8988T (cell line): ENCODE data around the gene SRPK2.

Experiments used
- DNase-seq: peaks from one replicate; pipeline ENCODE4 v3.0.0; 2011

The SRPK2 gene

DNA sequence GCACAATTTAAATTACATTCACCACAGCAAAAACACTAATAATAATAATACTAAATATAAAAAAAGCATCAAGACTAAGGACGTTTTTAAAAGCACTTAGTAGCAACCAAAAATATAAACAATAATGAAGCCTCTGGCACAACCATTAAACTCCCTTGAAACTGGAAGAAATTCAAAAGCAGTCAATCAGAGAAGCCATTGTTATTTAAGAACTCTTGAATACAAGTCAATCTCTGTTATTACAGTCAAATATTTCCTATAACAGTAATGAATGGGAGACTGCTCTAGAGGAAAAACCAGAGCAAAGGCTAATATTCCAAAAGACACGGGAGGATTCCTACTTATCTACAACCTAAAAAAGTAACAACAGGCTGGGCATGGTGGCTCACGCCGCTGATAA lies 210.5 kb downstream of the SRPK2 start:
- no peak for DNase-seq

DNA sequence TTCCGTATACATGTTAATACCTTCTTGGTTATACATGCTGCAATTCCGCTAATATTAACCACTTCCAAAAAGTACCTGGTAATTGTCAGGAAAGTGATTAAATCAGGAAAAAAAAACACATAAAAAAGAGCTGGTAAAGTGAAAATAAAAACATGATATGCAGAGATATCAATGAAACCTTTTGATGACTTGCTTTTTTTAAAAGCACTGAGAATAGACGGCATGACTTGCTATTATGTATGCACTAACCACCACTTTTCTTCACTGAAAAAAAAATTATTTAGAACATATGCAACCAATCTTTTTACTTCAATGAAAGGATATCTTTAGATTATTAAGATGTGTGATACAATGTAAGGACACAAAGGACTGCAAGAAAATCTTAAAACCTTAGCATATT lies 211.7 kb downstream of the SRPK2 start:
- DNase-seq, result no peak

DNA sequence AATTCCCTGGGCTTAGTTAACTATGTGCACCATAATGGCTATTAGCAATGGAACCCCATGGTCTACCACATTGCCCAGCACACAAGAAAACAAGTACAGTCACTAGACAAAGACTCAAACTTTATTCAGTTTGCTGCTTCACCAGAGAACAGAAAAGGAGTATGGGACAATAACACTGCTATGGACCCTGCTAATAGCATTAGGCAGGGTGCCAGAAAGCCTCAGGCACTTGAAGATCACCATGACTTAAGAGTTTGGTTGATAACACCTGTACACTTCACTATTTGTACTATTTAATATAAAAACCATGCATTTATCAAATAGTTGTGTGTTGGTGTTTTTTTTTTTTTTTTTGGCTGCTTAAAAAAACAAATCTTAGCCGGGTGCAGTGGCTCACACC lies 215.1 kb downstream of the SRPK2 start:
- no peak for DNase-seq

DNA sequence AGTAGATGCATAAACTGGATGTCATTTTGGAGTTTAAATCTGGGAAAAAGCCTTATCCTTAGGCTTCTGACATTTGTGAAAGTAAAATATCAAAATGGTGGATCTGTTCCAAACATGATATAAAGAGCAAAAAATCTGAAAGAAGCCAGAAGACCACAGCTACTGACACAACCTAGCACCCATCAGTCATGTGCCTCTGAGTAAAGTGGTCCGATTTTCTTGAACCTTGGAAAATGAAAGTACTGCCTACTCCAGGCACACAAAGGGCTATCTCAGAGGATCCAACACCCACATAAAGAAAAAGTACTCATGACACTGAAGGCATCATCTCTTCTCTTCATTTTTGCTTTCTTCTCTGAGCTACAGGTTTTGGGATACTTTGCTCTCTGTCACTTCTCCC lies 224.0 kb downstream of the SRPK2 start:
- no peak for DNase-seq

DNA sequence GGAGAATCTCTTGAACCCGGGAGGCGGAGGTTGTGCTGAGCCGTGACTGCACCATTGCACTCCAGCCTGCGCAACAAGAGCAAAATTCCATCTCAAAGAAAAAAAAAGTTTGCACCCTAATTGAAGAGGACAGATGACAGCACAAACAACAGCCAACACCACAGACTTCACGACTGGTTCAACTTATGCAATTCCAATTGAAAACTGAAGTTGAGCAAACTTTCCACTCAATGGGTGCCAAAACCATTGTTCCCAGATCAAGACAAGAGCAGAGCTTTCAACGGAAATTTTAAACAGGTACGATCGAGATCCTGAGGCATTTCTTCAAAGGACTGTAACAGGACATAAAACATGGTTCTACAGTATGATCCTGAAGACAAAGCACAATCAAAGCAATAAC lies 225.0 kb downstream of the SRPK2 start:
- DNase-seq, result no peak

DNA sequence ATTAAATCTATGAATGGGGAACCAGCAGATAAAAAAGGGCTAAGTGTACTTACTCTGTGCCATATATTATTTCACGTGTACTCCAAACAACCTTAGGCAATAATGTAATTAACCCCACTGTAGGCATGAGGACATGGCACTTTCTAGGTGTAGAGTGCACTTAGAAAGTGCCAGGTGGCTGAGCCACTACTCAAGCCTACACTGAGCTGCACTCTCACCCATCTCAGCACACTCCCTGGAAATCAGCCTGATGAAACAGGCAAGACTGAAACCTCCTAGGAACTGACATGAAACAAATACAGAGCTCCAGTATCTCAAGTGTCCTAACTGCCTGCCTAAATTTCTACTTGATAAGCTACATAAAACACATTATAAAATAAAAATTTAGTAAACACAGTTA lies 227.4 kb downstream of the SRPK2 start:
- DNase-seq, result no peak

DNA sequence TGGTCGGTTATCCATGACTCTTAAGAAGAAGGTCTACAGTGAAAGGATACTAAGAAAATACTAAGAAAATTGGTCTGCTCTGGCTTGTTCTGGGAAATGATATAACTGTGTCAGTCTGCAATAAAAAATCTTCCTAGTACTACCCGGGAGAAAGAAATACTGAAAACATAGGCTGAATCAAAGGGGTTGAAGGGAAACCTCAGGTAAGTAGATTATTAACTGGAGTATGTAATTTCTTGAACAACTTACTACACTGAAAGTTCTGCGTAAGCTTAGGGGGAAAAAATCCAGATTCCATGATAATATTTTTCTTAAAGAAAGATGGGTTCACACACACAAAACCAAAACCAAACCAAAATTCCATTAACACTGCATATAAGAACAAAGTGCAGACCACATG lies 231.4 kb downstream of the SRPK2 start:
- DNase-seq, result no peak

DNA sequence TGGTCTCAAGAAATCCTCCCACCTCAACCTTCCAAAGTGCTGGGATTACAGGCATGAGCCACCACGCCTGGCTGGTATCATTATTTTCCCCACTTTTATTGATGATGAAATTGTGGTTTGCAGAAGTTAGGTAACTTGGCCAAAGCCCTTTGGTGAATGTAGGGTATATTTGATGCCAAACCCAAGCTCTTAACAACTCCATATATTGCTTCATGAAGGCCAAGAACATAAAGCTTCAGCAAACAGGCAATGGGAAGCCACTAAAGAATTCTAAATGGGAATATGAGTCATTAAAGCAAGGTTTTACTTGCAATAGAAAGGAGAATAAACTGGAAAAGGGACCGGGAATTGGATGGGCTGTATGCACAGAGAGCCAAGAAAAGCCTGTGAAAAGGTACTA lies 232.0 kb downstream of the SRPK2 start:
- no peak for DNase-seq

DNA sequence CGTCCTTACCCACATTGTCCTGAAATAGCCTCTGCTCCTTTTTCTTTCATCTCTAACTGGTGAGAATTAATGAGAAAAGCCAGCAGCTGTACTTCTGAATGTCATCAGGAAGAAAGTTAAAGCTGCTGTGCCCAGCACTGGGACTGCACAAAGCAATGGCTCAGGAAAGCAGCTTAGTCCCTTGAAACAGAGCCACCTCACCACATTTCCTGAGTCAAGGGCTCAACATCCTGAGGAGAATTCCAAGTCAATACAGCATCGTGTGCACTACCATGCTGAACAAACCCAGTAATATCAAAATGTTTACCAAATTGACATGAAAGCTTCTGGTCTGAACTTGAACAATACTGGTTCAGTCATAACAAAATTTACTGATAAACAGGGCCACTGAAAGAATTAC lies 234.6 kb downstream of the SRPK2 start:
- no peak for DNase-seq

DNA sequence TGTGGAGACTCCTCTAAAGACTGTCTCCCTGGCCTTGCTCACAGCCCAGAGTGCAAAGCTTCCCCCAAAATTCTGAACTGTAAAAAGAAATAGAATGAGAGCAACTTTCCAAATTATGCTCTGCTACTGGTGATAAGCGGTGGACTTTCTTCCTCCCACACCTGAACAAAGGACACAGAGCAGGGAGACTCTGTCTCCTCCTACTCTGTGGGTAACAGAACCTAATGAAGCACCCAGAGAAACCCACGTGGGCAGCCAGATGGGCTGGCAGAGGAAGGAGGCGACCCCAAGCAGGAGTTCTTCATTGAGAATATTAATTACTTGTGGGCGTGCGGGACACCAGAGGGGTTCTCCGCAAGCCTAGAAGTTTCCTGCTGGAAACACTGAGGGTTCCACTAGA lies 235.2 kb downstream of the SRPK2 start:
- no peak for DNase-seq

DNA sequence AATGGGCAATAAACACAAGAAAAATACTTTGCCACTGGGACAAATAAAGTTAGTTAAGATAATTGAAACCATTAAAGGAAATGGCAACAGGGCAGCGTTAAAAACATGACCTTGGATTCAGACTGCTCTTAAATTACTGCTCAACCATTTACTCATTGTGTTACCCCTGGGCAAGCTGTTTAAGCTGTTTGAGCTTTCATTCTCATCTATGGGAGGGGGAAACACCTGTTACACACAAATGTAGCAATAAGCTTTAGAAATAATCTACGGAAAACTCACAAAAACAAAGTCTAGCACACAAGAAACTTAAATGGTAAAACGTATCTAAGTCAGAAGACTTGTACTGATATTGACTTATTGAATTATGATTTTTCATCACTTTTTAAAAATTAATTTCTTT lies 237.6 kb downstream of the SRPK2 start:
- no peak for DNase-seq

DNA sequence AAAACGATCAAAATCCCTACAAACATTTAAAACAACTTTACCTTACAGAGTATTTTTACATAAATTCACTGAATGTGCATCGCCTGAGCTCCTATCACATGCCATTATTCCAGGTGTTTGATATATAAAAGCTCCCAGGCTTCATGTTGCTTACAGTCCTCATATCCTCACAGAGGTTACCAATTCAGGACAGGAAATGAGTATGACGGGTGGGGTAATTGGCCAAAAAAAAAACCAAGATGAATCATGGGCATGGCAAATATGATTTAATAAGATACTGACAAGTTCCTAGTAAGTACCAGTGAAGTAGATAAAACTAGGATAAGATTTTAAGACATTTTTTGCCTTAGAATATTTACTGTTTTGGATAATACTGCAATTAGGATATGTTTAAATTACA lies 238.9 kb downstream of the SRPK2 start:
- DNase-seq, result no peak

DNA sequence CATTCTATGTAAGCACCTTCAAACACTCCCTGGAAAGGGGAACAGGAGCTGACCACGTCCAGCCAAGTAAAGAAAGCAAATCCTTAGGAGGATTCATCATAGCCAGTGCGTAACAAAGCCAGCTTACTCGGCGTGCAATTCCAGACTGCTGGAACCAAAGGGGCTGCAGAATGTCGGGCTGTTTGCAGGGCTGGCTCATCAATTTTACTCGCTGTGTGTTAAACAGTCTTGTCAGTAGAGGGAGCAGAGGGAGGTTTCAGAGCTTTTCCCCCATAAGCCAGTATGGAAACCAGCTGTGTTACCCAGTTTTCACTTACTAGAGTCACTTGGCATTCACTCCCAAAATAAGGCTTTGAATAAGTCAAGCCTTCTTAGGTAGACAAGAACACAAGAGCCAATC lies 247.7 kb downstream of the SRPK2 start:
- peak; percentile 21 for DNase-seq

DNA sequence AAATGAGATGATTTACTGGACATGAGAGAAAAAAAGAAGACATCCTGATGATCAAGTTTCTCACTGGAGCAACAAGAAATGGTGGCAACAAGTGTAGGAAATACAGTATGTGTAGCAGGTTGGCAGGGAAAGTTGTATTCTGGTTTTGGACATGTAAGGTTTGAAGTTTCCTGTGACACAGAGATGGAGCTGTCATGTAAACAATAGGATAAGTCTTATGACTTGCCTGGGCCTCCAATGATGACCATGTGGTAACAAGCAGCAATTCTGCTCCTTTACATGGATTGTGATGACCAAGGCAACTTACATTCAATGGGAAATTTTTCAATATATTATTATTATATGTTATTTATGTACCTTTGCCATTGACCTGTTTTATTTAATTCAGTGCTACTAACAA lies 249.3 kb downstream of the SRPK2 start:
- DNase-seq, result no peak

DNA sequence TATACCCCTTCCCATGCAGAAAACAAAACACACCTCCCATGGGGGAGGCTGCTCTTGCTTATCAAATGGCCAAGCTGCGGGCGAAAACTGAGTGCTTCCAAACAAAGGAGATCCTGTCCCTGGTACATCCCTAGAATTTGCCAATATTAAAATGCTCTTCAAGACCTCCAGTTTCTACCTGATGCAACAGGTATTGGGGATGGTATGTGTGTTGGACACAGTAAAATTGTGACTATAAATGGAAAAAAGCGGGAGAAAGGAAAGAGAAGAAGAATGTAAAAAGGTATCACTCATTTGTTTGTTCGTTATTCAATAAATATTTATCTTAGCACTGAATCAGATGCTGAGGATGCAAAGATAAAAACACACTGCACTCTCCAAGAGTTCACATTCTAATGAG lies 250.8 kb downstream of the SRPK2 start:
- DNase-seq, result no peak

DNA sequence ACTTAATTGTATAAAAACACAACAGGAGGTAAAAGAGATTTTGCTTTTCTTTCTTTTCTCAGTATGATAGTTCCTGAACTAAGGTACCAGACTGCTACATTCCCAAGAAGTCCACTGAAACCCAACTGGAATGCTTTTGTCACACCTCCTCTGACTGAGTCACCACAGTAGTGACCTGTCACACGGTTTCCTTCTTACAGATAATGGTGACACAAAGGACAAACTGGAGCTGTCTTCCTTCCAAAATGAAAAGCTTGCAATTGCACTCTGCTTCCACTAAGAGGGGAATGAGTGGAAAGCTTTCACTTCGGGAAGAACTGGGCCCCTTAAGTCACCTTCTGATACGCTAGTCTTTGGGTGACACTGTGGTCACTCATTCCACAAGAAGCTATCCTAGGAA lies 252.5 kb downstream of the SRPK2 start:
- no peak for DNase-seq

DNA sequence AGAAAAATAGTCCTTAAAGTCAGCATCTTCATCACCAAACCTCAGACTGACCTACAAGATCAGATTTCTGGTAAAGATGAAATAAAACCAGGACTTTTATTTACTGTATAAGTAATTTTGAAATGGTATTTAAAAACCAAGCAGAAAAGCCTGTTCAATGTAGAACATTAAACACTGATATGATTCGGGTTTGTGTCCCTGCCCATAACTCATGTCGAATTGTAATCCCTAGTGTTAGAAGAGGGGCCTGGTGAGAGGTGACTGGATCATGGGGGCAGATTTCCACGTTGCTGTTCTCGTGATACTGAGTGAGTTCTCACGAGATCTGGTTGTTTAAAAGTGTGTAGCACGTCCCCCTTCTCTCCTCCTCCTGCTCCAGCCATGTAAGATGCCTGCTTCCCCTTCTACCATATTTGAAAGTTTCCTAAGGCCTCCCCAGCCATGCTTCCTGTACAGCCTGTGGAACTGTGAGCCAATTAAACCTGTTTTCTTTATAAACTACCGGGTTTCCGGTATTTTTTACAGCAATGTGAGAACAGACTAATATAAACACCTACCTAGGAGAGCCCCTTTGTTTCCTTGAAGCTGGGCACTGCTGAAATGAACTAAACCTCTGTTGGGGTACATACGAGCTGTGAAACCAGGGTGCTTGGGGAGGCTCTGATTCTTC lies 254.6 kb downstream of the SRPK2 start:
- no peak for DNase-seq

DNA sequence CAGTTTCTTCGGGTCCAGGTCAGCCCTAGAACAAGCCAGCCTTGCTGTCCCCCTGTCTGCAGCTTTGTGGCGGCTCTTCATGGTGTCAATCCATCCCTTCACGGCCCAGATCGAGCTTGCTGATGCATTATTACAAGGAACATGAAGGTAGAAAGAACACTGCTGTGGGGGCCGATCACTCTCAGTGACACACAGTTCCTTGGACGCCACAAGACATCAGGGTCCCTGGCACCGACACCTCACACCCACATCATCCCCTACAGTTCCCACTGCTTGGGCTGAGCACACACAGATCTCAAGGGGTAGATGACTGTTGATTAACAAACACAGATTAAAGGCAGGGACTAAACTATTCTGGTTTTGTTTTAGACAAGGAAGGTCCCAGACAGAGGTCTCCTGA lies 255.4 kb downstream of the SRPK2 start:
- DNase-seq, result no peak

DNA sequence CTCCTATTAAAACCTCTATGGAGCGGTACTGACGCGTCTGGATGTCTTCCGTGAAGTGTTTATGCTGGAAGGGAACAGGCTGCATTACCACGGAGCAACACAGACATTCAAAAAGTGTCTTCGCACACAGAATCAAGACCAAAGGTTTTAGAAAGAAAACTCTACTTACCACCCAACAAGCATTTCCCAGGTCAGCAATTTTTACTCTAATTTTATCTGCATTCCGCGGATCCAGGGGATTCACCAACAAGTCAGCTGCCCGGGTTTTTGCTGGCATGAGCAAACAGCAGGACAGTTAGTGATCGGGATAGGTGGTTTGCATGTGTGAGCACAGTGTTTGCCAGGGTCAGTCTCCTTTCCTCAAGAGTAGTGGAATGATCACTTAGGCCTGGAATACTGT lies 255.9 kb downstream of the SRPK2 start:
- no peak for DNase-seq

DNA sequence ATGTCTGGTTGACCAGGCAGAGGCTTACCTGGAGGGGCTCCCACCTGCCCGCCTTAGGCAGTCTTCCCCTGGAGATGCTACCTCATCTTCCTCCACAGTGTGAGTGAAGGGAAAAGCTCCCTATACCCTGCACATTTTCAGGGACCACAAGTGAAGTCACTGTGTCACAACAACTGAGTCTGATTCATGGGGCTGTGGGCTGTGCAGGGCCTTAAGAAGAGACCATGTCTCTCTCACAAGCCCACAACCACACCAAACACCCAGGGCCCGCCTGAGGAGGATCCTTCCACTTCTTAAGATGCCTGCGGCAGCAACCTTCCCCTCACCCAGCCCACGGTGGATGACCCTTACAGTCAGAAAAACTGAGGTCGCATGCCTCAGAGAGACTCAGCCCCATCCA lies 256.4 kb downstream of the SRPK2 start:
- no peak for DNase-seq

DNA sequence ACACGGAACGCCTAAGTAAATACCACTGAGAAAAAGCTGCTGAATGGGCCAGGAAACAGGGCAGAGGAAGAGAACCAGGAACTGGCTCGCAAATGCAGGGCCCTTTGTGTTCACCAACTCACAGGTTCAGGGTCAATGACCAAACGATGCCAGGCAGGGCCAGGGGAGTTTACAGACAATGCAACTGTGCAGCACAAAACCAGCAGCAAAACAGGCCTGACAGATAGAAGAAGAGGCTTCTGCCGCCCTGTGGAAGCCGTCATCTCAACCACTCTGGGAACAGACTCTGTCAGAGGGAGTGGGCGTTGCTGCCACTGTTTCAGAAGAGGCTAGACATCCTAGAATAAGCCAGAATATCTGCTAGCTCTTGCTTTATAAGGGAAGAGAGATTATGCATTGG lies 256.8 kb downstream of the SRPK2 start:
- no peak for DNase-seq

DNA sequence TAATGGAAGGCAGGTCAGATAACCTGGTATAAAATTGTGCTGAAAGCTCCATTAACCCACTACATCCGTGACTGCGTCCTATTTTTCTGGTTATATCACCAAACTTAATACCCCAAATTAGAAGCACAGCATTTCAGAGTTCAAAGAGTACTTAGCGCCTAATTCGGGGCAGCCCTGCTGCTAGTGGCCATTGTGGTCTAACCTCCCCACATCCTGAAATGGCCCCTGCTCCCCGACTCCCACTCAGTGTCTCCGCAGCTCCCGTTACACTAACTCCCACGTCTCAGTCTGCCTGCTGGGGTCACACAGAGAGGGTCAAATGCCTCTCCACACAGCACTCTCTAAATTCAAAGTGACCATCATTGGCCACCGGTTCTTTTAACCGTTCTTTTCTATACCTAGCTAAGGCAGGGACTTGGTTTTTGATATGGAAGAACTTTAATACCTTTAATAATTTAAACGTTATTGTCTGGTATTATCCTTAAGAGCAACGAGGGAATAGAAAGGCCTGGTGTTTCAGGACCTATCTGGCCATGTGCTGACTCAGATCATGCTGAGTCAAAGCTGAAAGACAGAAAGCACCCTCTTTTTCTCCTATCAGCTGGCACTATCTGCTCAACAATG lies 257.6 kb downstream of the SRPK2 start:
- no peak for DNase-seq

DNA sequence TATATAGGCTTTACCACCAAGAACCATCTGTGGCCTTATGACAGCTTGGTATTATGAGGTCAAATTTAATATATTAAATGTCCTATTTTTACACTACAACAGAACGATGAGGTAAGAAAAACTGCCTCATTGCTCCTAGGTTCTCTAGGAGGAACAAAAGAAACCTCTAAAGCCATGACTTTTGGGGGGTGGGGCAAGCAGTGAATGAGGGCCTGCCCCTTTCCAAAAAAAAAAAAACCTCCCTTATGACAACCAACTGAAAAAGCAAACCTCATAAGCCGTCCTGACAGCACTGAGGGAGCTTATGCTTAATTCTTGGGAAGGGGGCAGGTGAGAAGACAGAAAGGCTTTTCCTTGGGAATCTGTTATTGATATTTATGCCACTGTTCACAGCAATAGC lies 258.1 kb downstream of the SRPK2 start:
- DNase-seq, result no peak

DNA sequence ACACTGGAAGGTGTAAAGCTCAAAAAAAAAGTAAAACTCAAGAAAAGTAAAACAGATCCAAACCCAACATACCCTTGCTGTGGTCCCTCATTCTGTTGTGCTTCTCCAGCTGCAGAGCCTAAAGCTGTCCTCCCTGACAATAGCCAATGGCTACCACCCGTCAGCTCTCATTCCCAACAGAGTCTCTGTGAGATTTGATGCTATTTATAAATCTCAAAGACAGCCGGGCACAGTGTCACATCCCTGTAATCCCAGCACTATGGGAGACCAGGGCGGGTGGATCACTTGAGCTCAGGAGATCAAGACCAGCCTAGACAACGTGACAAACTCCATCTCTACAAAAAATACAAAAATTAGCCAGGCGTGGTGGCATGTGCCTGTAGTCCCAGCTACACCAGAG lies 258.7 kb downstream of the SRPK2 start:
- DNase-seq, result no peak

DNA sequence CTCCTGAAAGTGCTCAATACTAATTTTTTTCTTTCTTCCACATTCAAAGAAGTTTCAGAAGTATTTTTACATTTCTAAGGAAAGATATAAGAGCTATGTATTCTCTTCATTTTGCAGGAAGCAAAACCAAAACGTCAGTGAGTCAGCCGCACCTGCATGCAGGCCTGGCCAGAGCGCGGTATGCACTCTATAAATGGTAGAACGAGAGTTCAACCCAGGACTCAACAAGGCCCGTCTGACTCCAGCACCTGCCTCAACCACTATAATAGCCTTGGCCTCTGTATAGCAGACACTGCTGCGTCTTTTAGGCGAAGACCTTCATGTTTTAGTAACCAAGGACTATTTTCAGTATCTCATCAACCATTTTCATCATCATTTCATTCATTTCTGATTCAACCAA lies 261.5 kb downstream of the SRPK2 start:
- DNase-seq, result no peak
